ENCODE data around the gene PTH1R.

The PTH1R gene

DNA sequence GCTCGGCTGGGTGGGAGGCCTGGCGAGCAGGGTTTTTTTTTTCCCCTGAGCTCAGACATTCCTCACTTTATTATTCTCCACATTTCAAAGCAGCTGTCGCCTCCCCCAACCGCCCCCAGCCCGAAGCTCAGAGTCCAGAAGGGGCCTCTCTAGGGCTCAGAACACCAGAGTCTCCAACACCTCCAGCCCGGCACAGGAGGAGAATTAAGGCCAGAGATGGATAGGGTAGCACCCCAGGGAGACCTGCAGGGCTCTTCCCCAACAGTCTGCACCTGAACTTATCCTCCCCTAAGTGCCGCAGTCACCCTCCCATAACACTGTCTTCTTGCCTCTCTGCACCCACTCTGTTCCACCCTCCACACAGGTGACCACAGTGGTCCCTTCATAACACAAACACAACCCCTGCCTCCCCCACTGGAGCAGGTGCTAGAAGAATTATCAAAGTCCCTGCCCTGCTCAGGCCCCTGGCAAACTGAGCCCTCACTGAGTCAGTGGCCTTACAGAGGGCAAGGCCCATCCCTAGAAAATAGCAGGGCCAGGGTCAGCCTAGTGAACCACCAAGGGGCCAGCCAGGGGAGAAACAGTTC lies 28.4 kb upstream of the PTH1R start:
- TF ChIP-seq, protein P1, sequence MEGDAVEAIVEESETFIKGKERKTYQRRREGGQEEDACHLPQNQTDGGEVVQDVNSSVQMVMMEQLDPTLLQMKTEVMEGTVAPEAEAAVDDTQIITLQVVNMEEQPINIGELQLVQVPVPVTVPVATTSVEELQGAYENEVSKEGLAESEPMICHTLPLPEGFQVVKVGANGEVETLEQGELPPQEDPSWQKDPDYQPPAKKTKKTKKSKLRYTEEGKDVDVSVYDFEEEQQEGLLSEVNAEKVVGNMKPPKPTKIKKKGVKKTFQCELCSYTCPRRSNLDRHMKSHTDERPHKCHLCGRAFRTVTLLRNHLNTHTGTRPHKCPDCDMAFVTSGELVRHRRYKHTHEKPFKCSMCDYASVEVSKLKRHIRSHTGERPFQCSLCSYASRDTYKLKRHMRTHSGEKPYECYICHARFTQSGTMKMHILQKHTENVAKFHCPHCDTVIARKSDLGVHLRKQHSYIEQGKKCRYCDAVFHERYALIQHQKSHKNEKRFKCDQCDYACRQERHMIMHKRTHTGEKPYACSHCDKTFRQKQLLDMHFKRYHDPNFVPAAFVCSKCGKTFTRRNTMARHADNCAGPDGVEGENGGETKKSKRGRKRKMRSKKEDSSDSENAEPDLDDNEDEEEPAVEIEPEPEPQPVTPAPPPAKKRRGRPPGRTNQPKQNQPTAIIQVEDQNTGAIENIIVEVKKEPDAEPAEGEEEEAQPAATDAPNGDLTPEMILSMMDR (IDR thresholded peaks at IDR 0.05; ENCODE audit: low read depth, low read length, missing control alignments) = no peak
- in situ Hi-C loops (cut with HindIII; ENCODE audit: low sequenced_read_pairs) = no loop called here
- no peak for DNase-seq (ENCODE audit: low read depth)
- H3K4me3 ChIP-seq (ENCODE audit: low read depth, low read length) = no peak overlapping the region

DNA sequence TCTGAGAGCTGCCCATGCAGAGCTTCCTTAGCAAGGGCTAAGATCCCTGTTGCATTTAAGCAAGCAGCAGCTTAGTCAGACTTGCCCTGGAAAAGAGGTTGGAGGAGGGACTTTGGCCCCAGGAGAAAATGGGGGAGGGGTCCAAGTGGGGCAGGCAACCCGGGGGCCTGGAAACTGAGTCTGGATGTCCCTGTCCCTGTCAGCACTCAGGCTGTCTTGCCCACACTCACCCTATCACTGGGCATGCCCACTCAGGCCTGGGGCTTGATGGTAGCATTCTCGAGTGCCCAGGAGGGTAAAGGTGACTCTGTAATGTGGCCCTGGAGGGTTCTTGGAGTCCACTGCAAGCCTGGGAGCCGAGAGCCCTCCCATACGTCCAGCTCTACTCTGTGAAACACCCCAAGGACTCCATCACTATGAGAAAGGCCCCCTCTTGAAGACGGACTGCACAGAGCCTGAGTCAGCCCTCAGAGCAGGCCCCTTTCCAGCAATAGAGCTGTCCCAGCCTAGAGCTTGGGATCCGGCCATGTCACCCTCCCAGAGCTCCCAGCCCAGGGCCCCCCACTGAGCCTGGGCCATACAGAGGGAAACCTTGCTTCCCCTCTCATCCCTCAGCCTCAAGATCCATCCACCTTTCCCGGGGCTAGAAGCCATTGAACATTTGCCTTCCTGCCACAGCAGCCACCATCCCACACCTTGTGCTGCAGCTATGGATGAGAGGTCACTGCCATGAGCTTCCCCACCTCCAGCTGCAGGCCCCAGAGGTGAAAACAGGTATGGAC lies 27.6 kb upstream of the PTH1R start:
- in situ Hi-C loops (cut with HindIII; ENCODE audit: low sequenced_read_pairs) = no loop called here
- H3K4me3 ChIP-seq (ENCODE audit: low read depth, low read length) = no peak overlapping the region
- DNase-seq (ENCODE audit: low read depth) = no peak
- TF ChIP-seq, protein P1 (IDR thresholded peaks at IDR 0.05; ENCODE audit: low read depth, low read length, missing control alignments) = no peak

DNA sequence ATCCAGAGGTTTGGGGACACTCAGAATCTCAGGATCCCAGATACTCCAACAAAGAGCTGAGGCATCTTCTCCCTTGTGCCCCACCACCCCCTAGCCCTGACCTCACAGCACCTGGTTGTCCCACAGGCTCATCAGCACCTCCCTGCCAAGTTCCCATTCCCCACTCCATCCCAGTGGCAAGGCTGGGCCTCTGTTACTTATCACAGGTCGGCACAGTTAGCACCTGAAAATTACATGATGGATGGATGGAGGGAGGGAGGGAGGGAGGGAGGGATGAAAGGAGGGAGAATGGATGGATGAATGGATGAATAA lies 27.1 kb upstream of the PTH1R start:
- DNase-seq (ENCODE audit: low read depth) = no peak
- H3K4me3 ChIP-seq (ENCODE audit: low read depth, low read length) = no peak overlapping the region
- TF ChIP-seq, protein P1 (IDR thresholded peaks at IDR 0.05; ENCODE audit: low read depth, low read length, missing control alignments) = no peak
- in situ Hi-C loops (cut with HindIII; ENCODE audit: low sequenced_read_pairs) = no loop called here

DNA sequence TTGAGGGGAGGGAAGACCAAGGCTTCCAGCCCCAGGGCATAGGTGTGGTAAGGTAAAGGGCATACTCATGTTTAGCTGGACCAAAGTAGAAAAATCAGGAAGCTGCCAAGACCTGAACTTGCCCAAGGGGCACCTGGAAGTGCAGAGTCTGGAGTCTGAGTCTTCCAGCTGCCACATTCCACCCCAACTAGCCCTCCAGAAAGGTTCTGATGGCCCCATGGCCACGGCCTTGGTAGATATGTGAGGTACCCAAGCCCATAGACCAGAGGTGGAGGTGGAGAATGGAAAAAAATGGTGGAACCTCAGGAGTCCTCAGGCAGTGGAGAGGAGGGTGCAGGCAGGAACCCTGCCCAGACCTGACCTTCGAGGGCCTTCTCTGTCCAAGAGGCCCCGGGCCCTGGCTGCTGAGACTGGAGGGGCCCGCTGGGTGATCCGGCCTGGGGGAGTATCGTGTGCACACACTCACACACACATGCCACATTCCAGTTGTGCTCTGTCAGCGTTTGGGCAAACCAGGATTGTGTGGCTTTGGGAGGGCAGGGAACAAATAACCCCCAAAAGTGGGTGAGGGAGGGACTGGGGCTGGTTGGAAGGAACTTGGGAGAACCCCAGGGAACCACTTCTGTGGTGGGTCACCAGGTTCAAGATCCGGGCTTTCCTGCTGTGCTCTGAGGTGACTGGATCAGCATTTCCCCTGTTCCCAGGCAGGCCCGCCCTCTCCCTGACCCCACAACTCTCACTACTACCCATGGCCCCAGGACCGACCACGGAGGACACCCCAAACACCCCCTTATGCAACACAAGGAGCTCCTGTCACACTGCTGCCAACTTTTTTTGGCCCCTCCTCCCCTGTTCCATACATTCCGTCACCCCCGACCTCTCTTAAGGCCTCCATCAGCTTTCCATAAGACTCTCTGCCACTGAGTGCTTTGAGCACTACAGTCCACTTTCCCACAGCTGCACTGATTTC lies 25.9 kb upstream of the PTH1R start:
- TF ChIP-seq, protein P1 (IDR thresholded peaks at IDR 0.05; ENCODE audit: low read depth, low read length, missing control alignments) = no peak
- no peak for DNase-seq (ENCODE audit: low read depth)
- in situ Hi-C loops (cut with HindIII; ENCODE audit: low sequenced_read_pairs) = no loop called here
- no peak overlapping the region for H3K4me3 ChIP-seq (ENCODE audit: low read depth, low read length)

DNA sequence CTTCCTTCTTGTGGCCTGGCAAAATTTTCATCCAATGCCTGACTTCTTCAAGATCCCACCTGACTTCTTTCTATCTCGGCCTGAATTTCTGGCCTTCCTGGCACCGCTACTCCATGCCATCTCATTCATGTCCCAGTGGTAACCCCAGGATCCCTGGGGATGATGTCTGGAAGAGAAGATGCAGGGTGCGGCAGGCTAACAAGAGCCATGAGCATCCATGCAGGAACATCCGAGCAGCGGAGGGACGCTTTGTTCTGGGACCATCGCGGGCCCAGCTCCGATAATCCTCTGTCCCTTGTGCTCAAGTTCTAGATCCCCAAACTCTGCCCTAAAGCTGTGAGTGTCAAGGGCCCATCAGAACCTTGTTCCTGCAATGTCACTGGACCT lies 25.2 kb upstream of the PTH1R start:
- DNase-seq (ENCODE audit: low read depth) = no peak
- H3K4me3 ChIP-seq (ENCODE audit: low read depth, low read length) = no peak overlapping the region
- TF ChIP-seq, protein P1 (IDR thresholded peaks at IDR 0.05; ENCODE audit: low read depth, low read length, missing control alignments) = no peak
- in situ Hi-C loops (cut with HindIII; ENCODE audit: low sequenced_read_pairs) = no loop called here

DNA sequence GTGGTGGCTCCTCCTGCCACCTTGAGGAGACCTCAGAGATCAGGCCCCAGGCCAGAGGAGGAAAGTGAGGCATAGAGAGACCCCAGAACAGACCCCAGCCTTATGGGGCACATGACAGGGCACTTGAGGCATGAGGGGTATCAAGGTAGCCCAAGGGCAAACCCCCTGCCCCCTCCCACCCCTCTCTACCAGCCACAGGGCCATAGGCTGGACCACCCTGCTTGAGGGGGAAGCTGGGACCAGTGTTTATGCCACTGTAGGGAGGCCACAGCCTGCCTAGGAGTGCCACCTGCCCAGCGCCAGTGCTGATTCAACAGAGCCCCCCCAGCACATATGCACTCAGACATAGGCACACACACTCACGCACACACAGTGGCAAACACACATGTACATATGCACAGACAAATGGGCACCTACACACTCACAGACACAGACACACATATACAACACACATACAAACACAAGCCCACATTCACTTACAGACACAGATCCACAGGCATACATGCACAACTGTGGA lies 24.6 kb upstream of the PTH1R start:
- DNase-seq (ENCODE audit: low read depth) = no peak
- TF ChIP-seq, protein P1 (IDR thresholded peaks at IDR 0.05; ENCODE audit: low read depth, low read length, missing control alignments) = no peak
- H3K4me3 ChIP-seq (ENCODE audit: low read depth, low read length) = no peak overlapping the region
- in situ Hi-C loops (cut with HindIII; ENCODE audit: low sequenced_read_pairs) = no loop called here
